Measurements from ENCODE around the gene PEF1.

PEF1 gene

DNA sequence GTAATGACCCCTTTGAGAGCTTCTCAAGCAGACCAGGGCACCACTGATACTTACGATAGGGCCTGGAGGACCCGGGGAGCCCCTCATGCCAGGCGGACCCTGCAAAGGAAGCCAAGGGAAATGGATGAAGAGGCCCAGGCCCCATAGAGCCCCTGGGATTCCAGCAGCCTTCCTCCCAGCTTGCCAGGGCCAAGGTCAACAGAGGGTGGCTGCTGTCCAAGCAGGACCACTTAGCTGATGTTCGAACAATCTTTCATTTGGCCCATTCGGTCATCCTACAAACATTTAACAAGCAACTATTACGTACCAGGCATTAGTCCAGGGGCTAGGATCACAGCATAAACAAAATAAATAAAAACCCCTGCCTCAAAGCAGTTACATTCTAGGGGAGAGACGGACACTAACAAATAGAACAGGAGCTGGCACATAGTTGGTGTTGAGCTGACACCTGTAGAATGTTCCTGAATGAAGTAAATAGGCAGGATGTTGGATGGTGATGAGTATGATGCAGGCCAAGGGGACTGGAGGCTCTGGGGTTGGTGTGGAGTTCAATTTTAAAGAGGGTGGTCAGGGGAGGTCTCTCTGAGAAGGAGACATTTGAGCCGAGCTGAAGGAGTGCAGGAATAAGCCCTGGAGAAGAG is 27.0 kb upstream of the PEF1 start:
- no peak for DNase-seq (ENCODE audit: extremely low read depth in 1 of 2, low read depth in 1 of 2)

DNA sequence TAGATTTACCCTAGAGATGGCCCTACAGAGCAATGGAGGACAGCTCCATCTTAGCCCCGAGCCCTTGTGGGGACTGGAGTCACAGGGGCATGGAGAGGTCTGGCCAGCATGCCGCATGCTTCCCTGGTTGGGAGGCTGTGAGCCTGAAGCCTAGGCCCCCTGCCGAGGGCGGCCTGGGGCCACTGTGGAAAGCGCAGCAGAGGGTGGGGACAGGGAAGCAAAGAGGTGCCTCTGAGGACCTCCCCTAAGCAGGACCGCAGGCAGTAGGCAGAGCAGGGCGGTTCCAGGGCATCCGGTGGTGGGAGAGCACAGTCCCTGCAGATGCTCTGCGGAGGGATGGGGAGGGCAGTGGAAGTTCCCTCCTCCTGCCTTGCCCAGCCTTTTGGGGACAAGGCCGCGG is 26.5 kb upstream of the PEF1 start:
- no peak for DNase-seq (ENCODE audit: extremely low read depth in 1 of 2, low read depth in 1 of 2)

DNA sequence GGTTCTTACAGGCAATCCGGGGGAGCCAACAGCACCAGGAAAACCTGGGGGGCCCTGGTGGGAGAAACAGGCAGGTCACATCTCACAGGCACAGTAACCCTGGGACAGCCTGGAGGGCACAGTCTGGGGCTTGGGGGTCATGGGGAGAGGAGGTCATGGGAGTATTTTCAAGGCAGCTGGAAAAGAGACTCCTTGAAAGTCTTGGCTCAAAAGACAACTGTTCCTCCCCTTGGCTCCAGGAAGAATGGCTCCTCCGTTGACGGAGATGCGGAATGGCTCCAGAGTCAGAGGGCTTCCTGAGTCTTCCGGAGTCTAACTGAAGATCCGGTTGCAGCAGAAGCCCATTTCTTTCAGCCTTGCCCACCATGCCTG is 25.9 kb upstream of the PEF1 start:
- no peak for DNase-seq (ENCODE audit: extremely low read depth in 1 of 2, low read depth in 1 of 2)

DNA sequence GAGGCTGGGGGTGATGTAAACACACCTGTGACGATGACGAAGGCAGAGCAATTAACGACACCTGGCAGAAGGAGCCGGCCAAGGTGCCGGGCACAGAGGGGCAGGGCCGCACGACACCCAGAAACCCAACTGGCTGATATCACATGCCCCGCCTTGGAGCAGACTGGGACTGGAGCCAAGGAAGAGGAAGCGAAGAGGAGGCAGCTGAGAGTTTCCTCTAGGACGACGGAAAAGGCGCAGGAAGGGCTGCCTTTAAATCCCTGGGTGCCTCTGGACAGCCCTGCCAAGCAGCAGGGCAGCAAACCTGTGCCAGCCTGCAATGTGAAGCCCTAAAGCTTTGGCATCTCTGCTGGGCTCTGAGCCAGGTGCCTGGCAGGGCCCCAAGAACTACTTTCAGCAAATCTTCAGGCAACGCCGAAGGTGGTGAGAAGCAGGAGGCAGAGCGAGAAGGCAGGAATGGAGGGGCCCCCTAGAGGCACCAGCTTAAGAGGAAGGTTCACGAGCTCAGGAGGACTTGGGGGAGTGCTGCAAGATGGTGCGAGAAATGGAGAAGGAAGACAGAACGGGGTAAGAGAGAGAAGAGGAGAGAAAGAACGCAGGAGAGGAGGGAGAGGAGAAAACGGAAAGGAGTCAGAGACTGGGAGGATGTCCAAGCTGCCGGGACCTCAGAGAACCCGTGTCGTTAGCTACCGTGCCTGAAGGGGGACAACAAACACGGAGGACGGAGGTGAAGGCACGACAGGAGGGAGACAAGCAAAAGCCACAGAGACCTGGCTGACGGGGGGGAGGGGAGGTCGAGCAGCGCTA is 25.3 kb upstream of the PEF1 start:
- DNase-seq (ENCODE audit: extremely low read depth in 1 of 2, low read depth in 1 of 2), result no peak

DNA sequence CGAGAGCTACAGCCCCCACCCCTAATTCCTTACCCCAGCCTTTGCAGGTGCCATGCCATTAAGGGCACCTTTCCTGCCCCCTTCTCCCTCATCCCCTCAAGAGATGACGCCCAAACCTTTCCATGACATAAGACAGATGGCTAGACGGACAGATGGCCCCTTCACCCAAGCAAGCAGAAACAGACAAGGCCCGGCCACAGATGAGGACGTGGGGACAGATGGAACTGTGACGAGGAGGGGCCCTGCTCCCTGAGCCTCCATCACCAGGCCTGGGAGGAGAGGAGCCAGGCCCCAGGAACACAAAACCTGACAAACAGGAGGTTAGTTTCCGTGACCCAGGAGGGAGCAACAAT is 24.7 kb upstream of the PEF1 start:
- DNase-seq (ENCODE audit: extremely low read depth in 1 of 2, low read depth in 1 of 2), result no peak

DNA sequence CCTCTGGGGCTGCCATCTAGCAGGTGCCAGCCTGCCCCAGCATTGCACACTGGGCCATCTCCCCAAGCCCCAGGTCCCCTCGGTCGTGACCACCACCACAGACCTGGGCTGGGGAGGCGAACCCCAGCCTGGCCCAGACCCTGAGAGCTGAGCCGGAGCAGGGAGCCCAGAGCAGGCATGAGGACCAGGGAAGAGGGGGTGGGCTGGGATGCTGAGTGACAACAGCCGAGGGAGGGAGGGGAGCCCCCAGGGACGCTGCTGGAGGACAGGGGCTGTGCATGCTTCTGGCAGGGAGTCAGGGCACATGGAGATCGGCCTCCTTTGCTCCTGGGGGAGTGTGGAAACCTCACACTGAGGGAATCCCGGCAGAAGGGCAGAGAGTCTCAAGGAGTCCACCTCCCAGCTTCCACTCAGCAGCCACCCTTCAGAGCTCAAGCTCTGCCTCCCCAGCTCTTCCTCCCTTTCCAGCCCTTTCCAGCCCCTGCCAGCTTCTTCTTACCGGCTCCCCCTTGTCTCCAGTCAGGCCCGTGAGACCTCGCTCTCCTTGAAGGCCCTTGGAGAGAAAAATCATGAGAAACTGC is 23.7 kb upstream of the PEF1 start:
- DNase-seq (ENCODE audit: extremely low read depth in 1 of 2, low read depth in 1 of 2), result no peak

DNA sequence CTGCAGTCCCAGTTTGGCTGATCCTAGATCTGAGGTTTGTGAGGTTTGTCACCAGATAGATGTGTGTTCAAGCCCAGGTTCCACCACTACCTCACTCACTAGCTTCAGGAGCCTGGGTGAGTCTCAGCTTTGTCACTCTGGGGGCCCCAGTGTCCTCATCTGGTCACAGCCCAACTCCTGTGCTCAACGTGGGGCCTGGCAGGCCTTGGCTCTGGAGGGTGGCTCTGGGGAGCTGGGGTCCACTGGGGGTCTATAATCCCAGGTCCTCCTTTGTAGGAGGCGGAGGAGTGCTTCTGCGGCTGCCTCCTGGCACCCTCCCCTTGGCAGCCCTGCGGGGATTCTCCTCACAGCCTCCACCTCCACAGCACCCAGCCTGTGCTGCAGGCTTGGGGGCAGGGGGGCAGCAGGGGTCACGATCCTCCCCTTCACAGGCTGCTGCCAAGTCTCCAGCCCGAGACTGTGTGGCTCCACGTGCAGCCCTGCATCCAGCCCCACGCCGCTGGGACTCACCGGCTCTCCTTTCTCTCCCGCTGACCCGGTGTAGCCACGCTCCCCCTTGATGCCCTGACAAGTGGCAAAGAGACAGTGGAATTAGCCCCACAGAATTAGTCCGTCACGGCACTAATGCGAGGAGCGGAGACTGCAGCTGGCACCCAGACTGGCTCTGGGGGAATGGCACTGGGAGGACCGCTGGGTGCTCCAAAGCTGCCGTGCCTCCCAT is 22.5 kb upstream of the PEF1 start:
- no peak for DNase-seq (ENCODE audit: extremely low read depth in 1 of 2, low read depth in 1 of 2)

DNA sequence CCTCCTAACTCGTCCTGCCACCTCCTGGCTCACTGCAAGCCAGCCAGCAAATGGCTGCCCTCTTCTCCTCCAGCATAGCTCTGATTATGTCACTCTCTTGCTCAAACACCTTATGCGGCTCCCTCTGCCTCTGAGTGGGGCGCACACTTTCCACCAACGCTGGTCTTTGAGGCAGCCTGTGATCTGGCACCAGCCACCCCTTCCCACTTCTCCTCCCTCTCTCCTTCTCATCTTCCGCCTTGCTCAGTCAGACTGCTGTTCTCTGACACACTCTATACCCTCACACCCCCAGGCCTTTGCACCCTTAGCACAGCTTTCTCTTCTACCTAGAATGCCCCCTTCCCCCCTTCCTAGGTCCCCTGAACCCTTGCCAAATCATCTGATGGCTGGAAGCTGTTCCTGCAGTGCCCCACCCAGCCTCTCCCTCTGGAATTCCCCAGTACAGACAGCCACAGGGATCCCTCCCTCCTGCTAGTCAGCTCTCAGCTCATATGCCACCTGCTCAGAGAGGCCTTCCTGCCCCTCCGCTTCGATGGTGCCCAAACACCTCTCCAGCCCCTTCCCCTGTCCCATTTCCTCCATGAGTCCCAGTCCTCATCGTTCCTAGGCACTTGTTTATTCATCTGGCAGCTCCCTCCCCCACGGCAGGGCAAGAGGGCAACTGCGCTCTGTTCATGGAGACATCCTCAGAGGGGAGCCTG is 21.7 kb upstream of the PEF1 start:
- DNase-seq (ENCODE audit: extremely low read depth in 1 of 2, low read depth in 1 of 2), result no peak

DNA sequence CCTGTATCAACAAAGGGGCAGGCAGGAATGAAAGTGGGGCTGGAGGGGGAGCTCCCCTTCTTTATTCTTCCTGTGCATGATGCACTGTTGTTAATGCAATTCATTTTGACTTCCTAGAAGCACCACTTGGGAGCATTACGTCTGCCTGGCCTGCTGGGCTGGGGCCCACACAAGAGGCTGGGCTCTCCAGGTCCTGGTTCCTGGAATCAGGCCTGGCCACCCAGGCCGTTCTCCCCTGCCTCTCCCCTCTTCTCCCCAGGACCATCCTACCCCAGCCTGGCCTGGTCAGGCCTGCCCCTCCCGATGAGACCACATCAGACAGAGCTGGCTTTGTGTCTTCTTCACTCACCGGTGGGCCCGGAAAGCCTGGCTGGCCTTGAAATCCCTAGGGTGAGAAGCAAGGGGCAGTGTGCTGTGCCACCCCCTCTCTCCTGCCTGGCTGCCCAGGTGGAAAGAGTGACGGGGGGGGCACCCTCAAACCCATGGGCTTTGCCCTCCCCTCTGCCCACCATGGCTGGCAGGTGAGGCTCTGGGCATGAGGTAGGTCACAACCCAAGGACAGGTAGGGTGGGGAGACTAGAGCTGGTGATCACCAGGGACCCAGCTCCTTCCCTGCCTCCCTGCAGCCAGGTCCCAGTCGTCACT is 20.7 kb upstream of the PEF1 start:
- no peak for DNase-seq (ENCODE audit: extremely low read depth in 1 of 2, low read depth in 1 of 2)

DNA sequence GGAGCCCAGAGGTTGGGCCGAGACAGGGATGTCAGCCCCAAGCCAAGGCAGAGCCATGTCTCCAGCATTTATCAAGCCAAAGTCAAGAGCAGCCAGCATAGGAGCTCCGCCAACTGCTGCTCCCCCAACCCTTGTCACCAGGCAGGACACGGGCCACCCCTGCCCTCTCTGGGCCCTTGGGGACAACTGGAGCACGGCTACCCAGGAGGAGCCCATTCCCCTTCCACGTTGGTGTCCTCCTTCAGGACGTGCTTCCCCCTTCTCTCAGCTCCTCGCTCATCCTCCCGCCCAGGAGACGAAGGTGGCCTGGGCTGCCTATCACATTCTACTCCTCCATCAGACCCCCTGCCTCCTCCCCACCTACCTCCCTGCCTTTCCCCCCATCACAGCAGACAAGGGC is 19.9 kb upstream of the PEF1 start:
- no peak for DNase-seq (ENCODE audit: extremely low read depth in 1 of 2, low read depth in 1 of 2)

DNA sequence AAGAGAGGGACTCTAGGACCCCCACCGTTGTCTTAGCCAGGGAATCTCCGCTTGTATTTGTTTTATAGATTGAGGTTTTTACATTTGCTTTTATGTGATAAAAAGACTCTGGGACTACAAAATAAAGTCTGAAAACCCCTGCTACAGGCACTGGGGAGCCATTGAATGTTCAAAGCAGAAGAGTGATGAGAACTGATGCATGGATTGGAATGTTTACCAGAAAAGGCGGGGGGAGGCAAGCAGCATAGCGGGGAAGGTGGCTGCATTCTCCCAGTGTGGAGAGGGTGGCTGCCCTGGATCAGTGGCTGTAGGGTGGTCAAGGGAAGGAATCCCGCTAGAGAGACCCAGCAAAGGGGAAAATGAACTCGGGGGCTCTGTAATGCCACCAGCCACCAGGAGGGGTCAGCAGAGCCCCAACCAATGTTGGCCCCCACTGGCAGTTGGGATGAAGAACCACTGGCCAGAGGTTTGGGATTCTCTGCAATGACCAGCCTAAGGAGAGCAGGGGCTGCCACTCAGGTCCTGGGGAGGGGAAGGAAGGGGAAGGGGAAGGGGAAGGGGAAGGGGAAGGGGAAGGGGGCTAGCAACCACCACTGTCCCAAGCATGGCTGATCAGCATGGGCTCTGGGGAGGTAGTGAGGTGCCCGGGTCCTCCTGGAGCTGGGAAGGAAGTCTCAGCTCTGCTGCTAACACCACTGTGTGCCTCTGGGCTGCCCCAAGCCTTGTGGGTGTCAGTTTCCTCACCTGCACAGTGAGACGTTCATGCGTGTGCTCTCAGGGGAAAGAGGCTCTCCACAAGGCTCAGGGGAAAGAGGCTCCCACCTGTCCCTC is 19.2 kb upstream of the PEF1 start:
- peak in 1 of 2 donors; percentile 18 for DNase-seq (ENCODE audit: extremely low read depth in 1 of 2, low read depth in 1 of 2)

DNA sequence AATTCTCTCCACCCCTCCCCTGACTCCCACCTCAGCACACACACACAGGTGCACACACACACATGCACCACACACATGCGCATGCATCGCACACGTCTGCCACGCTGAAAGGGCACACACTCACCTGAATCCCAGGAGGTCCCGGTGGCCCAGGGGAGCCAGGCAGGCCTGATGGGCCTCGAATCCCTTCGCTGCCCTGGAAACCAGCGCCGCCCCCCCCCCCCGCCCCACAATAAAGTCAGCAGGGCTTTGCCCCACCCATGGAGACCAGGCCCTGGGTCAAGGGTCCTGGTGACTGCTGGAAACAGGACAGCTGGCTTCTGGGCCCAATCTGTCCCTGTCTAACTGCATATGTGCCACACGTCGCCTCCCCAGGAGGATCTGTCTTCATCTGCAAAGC is 17.8 kb upstream of the PEF1 start:
- no peak for DNase-seq (ENCODE audit: extremely low read depth in 1 of 2, low read depth in 1 of 2)

DNA sequence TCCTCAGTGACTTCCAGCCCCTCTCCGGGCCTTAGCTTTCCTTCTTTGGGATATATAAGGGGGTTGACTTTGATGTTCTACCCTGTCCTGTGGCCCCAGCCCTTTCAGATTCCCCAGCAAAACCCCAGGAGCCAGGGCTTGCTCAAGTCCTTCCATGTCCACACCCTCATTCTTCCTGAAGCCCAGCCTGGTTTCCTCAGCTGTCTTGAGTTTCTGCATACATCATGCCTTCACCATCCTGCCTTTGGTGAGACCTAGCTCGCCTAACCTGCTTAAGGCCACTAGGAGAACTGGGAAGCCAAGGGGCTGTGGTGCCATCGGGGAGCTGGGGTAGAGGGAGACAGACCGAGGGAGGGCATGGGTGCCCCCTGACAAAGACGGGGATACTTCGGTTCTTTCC is 17.2 kb upstream of the PEF1 start:
- no peak for DNase-seq (ENCODE audit: extremely low read depth in 1 of 2, low read depth in 1 of 2)

DNA sequence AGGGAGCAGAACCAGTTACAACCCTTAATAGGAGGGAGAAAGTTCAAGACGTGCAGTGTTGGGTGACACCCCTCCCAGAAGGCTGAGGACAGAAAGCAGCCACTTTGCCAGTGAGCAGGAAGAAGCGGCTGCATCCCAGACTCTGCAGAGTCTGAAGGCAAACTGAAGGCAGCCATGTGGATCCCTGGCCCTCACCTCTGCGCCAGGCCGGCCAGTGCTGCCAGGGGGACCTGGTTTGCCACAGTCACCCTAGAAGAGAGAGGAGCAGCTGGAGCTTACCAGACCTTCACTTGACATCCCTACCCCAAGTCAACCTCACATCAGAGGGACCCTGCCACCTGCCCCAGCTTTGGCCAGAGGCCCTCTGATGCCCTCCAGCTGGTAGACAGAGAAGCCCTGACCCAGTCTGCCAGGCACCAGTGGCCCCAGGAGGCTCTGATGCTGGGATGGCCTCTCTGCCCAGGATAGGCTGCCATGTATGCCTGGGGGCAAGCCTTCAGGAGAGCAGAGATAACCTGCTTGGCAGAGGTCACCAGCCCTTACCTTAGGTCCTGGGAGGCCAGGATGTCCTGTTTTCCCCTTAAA is 16.3 kb upstream of the PEF1 start:
- no peak for DNase-seq (ENCODE audit: extremely low read depth in 1 of 2, low read depth in 1 of 2)

DNA sequence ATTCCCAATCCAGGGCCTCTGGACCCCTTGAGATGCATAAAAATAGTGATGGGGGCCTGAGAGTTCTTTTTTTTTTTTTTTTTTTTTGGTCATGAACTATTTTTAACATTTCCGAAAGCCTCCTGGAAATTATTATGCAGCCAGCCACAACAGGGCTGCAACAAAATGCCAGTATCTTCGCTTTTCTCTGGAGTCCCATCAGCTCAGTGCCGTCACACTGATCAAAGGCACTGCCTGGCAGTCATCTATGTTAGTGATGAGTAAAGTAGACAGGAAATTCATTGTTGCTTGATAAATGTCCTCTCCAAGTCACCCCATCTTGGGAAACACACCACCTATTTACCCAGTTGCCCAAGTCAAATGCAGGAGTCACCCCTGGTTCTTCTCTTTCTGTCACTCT is 15.2 kb upstream of the PEF1 start:
- DNase-seq (ENCODE audit: extremely low read depth in 1 of 2, low read depth in 1 of 2), result no peak

DNA sequence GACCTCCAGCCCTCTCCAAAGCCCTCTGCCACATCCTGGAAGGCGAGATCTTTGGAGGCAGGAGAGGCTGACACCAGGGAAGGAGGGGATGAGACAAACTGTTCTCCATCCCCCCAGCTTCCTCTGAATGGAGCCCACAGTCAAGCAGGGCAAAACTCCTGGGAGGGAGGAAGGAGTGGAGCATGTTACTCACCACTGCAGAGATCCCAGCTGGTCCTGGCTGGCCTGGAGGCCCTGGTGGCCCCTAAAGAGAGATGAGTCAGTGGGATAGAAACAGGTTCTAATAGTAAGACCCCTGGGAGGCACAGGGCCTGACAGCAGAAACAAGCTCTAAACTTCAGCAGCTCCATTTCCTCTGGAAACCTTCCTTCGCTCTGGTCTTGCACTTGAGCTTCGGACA is 14.0 kb upstream of the PEF1 start:
- DNase-seq (ENCODE audit: extremely low read depth in 1 of 2, low read depth in 1 of 2), result no peak

DNA sequence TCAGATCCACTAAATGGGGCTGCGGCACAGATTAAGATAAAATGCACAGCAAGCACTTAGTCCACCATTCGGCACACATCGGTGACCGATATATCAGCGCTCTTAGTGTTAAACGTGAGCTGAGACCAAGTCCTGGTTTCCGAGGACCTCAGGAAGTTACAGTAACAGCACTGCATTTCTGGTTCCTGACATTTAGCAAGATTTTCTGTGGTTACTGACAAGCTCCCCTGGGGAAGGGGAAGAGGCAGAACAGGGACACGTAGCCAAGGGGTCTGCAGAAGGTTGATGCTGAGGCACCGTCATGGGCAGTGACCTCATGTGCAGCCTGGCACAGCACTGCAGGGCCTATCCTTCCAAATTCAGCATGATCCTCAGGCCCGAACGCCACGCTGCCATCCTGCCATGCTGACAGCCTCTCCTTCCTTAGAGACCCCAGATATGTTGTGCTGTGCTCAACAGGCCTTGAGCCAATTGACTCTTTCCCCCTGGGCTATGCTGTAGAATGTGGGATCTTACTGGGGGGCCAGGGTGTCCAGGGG is 13.4 kb upstream of the PEF1 start:
- no peak for DNase-seq (ENCODE audit: extremely low read depth in 1 of 2, low read depth in 1 of 2)

DNA sequence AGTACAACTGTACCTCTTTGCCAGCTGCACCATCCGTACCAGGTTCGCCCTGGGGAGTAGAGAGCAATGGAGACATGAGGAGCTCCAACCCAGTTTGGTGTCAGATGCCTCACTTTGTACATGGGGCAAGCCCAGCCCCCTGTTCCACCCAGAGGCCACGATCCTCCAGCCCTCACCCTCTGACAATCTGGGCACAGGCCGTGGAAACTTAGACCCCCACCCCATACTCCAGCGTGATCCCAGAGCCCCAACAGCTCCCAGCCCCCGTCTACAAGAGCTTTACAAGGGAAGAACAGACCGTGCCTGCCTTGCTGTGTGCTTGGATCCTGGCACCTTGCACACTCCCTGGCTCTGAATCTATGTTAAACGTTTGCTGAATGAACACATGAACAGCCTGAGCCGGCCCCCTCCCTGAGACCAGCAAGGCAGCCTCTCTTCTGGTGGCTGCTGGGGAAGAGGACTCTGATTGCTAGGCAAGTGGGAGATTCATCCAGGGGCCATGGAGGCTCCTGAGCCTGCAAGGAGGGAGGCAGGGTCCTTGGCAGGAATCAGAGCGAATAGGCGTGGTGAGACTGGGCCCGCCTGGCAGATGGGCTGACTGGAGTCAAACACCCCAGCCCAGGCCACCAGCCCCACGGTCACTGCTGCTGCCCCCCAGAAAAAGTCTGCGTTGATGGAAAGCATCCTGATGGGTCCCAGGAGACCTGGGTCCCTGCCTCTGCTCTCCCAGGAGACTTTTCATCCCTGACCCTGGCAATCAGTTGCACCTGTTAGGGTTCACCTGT is 12.5 kb upstream of the PEF1 start:
- DNase-seq (ENCODE audit: extremely low read depth in 1 of 2, low read depth in 1 of 2), result no peak

DNA sequence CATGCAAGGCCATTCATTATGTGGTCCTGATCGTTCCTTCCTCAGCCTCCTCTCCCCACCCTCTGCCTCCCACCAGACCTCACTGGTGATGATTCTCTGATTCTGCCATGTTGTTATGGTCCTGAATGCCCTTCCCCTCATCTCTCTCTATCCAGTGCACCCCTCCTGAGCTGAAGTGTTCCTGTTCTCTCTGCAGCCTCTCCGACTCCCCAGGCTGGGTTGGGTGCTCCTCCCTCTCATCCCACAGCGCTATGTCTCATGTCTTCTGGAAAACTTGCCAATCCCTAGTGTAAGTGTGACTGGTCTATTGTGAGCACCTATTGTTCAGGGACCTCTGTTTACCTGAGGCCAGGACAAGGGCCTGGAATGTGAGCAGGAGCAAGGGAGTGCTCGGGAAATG is 11.1 kb upstream of the PEF1 start:
- DNase-seq (ENCODE audit: extremely low read depth in 1 of 2, low read depth in 1 of 2), result no peak

All from stimulated activated CD8-positive, alpha-beta memory T cell treated with anti-CD3 and anti-CD28 coated beads, Interleukin-7, amount 100 ng/mL, for 48 hours (primary cell).